Measurements from ENCODE around the gene MAPK8IP3.

MAPK8IP3 gene

DNA sequence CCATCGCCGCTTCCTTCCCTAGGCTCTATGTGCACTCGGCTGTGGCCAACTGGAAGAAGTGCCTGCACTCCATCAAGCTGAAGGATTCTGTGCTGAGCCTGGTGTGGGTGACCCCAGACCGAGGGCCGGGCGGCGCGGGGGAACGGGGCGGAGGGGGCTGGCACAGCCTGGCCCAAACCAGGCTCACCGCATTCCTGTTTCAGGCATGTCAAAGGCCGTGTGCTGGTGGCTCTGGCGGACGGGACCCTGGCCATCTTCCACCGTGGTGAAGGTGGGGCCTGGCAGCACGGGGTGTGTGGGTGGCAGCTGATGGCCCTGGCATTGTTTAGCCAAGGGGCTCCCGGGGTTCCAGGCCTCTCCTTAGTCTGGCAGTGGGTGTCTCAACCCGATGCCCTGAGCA lies 60.7 kb downstream of the MAPK8IP3 start:
- Histone ChIP-seq H3K4me2 (ENCODE audit: low read depth, low read length) (no peak overlapping the region), H4K20me1 (ENCODE audit: insufficient read depth, low read length) (no peaks in the 10 kb centered on the region), H2AFZ (ENCODE audit: low read length) (no peak overlapping the region), H3K4me1 (ENCODE audit: low read length) (no peaks in the 10 kb centered on the region), H3K9ac (ENCODE audit: low read length) (no peak overlapping the region), H3K9me3 (replicated peaks; ENCODE audit: insufficient read depth, low read length) (no peaks in the 10 kb centered on the region), H3K79me2 (ENCODE audit: low read length) (peaks cover 6% of the 10 kb centered on the region), H3K27ac (ENCODE audit: low read length) (no peak overlapping the region), H3K36me3 (replicated peaks; ENCODE audit: insufficient read depth, low read length) (no peaks in the 10 kb centered on the region), H3K9me2 (replicated peaks; ENCODE audit: insufficient read depth, low read length) (no peaks in the 10 kb centered on the region), H3K4me3 (ENCODE audit: low read length) (no peak overlapping the region), H3F3A (ENCODE audit: insufficient read depth, low read length) (peaks cover under 1% of the 10 kb centered on the region), H3K27me3 (replicated peaks; ENCODE audit: insufficient read depth, low read length) (no peaks in the 10 kb centered on the region)
- TF ChIP-seq EZH2phosphoT487 (IDR thresholded peaks at IDR 0.05; ENCODE audit: low read length) (no peak), EZH2 (optimal IDR thresholded peaks at IDR 0.05; ENCODE audit: low read depth, low read length) (no peak)
- TF ChIP-seq, protein P1, sequence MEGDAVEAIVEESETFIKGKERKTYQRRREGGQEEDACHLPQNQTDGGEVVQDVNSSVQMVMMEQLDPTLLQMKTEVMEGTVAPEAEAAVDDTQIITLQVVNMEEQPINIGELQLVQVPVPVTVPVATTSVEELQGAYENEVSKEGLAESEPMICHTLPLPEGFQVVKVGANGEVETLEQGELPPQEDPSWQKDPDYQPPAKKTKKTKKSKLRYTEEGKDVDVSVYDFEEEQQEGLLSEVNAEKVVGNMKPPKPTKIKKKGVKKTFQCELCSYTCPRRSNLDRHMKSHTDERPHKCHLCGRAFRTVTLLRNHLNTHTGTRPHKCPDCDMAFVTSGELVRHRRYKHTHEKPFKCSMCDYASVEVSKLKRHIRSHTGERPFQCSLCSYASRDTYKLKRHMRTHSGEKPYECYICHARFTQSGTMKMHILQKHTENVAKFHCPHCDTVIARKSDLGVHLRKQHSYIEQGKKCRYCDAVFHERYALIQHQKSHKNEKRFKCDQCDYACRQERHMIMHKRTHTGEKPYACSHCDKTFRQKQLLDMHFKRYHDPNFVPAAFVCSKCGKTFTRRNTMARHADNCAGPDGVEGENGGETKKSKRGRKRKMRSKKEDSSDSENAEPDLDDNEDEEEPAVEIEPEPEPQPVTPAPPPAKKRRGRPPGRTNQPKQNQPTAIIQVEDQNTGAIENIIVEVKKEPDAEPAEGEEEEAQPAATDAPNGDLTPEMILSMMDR (IDR thresholded peaks at IDR 0.05; ENCODE audit: low read length) = no peak
- DNase-seq = no peak

DNA sequence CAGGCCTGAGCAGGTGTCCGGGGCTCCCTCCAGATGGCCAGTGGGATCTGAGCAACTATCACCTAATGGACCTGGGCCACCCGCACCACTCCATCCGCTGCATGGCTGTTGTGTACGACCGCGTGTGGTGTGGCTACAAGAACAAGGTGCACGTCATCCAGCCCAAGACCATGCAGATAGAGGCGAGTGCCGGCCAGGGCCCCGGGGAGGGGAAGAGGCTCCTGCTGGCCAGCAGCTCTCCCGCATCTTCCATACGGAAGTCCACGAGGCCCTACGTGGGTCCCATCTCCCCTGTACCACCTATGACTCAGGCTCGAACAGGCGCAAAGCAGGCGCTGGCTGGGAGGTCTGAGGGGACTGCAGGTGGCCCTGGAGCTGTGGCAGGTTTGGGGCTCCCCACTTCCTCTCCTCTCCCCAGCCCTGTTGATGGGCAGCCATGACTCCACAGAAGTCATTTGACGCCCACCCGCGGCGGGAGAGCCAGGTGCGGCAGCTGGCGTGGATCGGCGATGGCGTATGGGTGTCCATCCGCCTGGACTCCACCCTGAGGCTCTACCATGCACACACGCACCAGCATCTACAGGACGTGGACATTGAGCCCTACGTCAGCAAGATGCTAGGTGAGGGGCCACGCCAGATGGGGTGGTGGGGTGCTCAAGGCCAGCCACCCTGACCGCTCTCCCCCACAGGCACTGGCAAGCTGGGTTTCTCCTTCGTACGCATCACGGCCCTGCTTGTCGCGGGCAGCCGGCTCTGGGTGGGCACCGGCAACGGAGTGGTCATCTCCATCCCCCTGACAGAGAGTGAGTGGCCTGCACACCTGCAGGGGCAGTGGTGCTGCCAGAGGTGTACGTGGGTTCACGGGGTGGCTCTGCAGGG lies 61.4 kb downstream of the MAPK8IP3 start:
- H3K4me2 ChIP-seq (ENCODE audit: low read depth, low read length) = no peak overlapping the region
- H3K9ac ChIP-seq (ENCODE audit: low read length) = no peak overlapping the region
- H3K79me2 ChIP-seq (ENCODE audit: low read length) = peaks cover 12% of the 10 kb centered on the region
- peaks cover 7% of the 10 kb centered on the region for H3F3A ChIP-seq (ENCODE audit: insufficient read depth, low read length)
- no peaks in the 10 kb centered on the region for H4K20me1 ChIP-seq (ENCODE audit: insufficient read depth, low read length)
- H3K4me3 ChIP-seq (ENCODE audit: low read length) = no peak overlapping the region
- DNase-seq = no peak
- H2AFZ ChIP-seq (ENCODE audit: low read length) = no peak overlapping the region
- H3K4me1 ChIP-seq (ENCODE audit: low read length) = no peaks in the 10 kb centered on the region
- no peaks in the 10 kb centered on the region for H3K9me3 ChIP-seq (replicated peaks; ENCODE audit: insufficient read depth, low read length)
- no peaks in the 10 kb centered on the region for H3K27me3 ChIP-seq (replicated peaks; ENCODE audit: insufficient read depth, low read length)
- H3K27ac ChIP-seq (ENCODE audit: low read length) = no peak overlapping the region
- TF ChIP-seq EZH2 (optimal IDR thresholded peaks at IDR 0.05; ENCODE audit: low read depth, low read length) (no peak), EZH2phosphoT487 (IDR thresholded peaks at IDR 0.05; ENCODE audit: low read length) (no peak)
- no peaks in the 10 kb centered on the region for H3K36me3 ChIP-seq (replicated peaks; ENCODE audit: insufficient read depth, low read length)
- H3K9me2 ChIP-seq (replicated peaks; ENCODE audit: insufficient read depth, low read length) = no peaks in the 10 kb centered on the region

DNA sequence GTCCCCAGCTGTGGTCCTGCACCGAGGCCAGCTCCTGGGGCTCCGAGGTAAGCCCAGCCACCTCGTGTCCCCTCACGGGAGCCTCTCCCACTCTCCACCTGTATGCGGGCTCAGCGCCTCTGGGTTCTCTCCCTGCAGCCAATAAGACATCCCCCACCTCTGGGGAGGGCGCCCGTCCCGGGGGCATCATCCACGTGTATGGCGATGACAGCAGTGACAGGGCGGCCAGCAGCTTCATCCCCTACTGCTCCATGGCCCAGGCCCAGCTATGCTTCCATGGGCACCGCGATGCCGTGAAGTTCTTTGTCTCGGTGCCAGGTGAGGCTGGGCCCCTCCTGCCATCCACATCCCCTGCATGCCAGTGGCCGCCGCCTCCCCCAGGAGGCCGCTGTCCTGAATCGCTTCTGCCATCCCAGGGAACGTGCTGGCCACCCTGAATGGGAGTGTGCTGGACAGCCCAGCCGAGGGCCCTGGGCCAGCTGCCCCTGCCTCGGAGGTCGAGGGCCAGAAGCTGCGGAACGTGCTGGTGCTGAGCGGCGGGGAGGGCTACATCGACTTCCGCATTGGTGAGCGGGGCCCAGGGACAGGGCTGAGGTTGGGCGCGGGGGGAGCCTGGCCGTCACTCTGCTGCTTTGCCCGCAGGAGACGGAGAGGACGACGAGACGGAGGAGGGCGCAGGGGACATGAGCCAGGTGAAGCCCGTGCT lies 62.2 kb downstream of the MAPK8IP3 start:
- Histone ChIP-seq H3K9ac (ENCODE audit: low read length) (no peak overlapping the region), H2AFZ (ENCODE audit: low read length) (no peak overlapping the region), H3K27ac (ENCODE audit: low read length) (no peak overlapping the region), H3K9me2 (replicated peaks; ENCODE audit: insufficient read depth, low read length) (no peaks in the 10 kb centered on the region), H3F3A (ENCODE audit: insufficient read depth, low read length) (peaks cover 13% of the 10 kb centered on the region), H3K4me3 (ENCODE audit: low read length) (no peak overlapping the region), H4K20me1 (ENCODE audit: insufficient read depth, low read length) (no peaks in the 10 kb centered on the region), H3K4me1 (ENCODE audit: low read length) (no peaks in the 10 kb centered on the region), H3K36me3 (replicated peaks; ENCODE audit: insufficient read depth, low read length) (no peaks in the 10 kb centered on the region), H3K79me2 (ENCODE audit: low read length) (peaks cover 20% of the 10 kb centered on the region), H3K27me3 (replicated peaks; ENCODE audit: insufficient read depth, low read length) (no peaks in the 10 kb centered on the region), H3K9me3 (replicated peaks; ENCODE audit: insufficient read depth, low read length) (no peaks in the 10 kb centered on the region), H3K4me2 (ENCODE audit: low read depth, low read length) (no peak overlapping the region)
- TF ChIP-seq EZH2 (optimal IDR thresholded peaks at IDR 0.05; ENCODE audit: low read depth, low read length) (no peak), EZH2phosphoT487 (IDR thresholded peaks at IDR 0.05; ENCODE audit: low read length) (no peak)
- TF ChIP-seq, protein P1 (IDR thresholded peaks at IDR 0.05; ENCODE audit: low read length) = no peak
- DNase-seq = no peak
